Measurements from ENCODE around the gene FNTB.

- TF ChIP-seq, protein P1, sequence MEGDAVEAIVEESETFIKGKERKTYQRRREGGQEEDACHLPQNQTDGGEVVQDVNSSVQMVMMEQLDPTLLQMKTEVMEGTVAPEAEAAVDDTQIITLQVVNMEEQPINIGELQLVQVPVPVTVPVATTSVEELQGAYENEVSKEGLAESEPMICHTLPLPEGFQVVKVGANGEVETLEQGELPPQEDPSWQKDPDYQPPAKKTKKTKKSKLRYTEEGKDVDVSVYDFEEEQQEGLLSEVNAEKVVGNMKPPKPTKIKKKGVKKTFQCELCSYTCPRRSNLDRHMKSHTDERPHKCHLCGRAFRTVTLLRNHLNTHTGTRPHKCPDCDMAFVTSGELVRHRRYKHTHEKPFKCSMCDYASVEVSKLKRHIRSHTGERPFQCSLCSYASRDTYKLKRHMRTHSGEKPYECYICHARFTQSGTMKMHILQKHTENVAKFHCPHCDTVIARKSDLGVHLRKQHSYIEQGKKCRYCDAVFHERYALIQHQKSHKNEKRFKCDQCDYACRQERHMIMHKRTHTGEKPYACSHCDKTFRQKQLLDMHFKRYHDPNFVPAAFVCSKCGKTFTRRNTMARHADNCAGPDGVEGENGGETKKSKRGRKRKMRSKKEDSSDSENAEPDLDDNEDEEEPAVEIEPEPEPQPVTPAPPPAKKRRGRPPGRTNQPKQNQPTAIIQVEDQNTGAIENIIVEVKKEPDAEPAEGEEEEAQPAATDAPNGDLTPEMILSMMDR (conservative IDR thresholded peaks at IDR 0.05) = no peak
- TF ChIP-seq ZFX (IDR thresholded peaks at IDR 0.05) = no peak
These were observed 66.8 kb downstream of the FNTB start for GRCh38 chr14:65053466-65053865.
